Esophagus muscularis mucosa (tissue), 4 donors: ENCODE measurements around the gene ABCB1. TPM values are rescaled to one million over a fixed set of nuclear protein-coding genes. Genes with fewer than 3 reads are reported as not detected.

Source experiments
- DNase-seq: peaks from one replicate; pipeline ENCODE4 v3.0.0-alpha.2; 2017; ENCODE audit errors: extremely low spot score
- H3K27ac ChIP-seq, 4 donors: fragments of 200-600 bp; sonication (generic); replicated peaks in 1 of 4; 1 replicate in 3 of 4; 2 replicates in 1 of 4; pipeline ENCODE4 v1.5.1; 2016 to 2019; ENCODE audit warnings: mild to moderate bottlenecking in 1 of 4
- H3K27me3 ChIP-seq, 4 donors: fragments of 200-600 bp; sonication (generic); one replicate each; pipeline versions ENCODE4 v1.5.1 to v1.6.0; 2016 to 2019
- H3K36me3 ChIP-seq, 4 donors: fragments of 200-600 bp; sonication (generic); one replicate each; pipeline ENCODE4 v1.5.1; 2016 to 2019
- H3K4me1 ChIP-seq, 4 donors: fragments of 200-600 bp; sonication (generic); one replicate each; pipeline ENCODE4 v1.5.1; 2016 to 2019
- H3K4me3 ChIP-seq, 4 donors: fragments of 200-600 bp; sonication (generic); 1 replicate in 2 of 4; 2 replicates in 2 of 4; pipeline ENCODE4 v1.5.1; 2016 to 2019; ENCODE audit warnings: mild to moderate bottlenecking in 4 of 4, moderate library complexity in 1 of 4
- H3K9me3 ChIP-seq, 4 donors: fragments of 200-600 bp; sonication (generic); 1 replicate in 3 of 4; 2 replicates in 1 of 4; pipeline ENCODE4 v1.5.1; 2016 to 2019
- CTCF ChIP-seq, 3 experiments: fragments of 200-600 bp in 2 of 3; fragments of 450-650 bp in 1 of 3; sonication (generic) in 2 of 3; IDR thresholded peaks; one replicate each; pipeline ENCODE4 v1.5.1; 2017 to 2019; ENCODE audit warnings: antibody characterized with exemption in 3 of 3, mild to moderate bottlenecking in 2 of 3, moderate library complexity in 1 of 3
- EP300 ChIP-seq: sonication (generic); formaldehyde crosslinking; IDR thresholded peaks from one replicate; pipeline ENCODE4 v1.6.1; 2017; ENCODE audit warnings: antibody characterized with exemption
- POLR2A ChIP-seq: fragments of 450-650 bp; IDR thresholded peaks from one replicate; pipeline ENCODE4 v1.6.1; 2017; ENCODE audit warnings: antibody characterized with exemption, moderate library complexity, mild to moderate bottlenecking, low read depth
- POLR2AphosphoS5 ChIP-seq, 2 donors: sonication (generic); formaldehyde crosslinking; IDR thresholded peaks; one replicate each; pipeline ENCODE4 v1.6.1; 2017; ENCODE audit warnings: antibody characterized with exemption in 2 of 2
- WGBS: methylation state at CpG from one replicate; pipeline ENCODE4 v1.1.5; 2018; 5-methylcytosine and 5-hydroxymethylcytosine counted together
- intact Hi-C: fragments of 100-400 bp; cut with DNase I; formaldehyde crosslinking; loops from one replicate; pipeline ENCODE4 v1.15.1; 2023
- total RNA-seq, 4 donors: library from RNA; depleted of rRNA; stranded (reverse); fragments of >200 nt; gene quantifications; one replicate each; pipeline versions ENCODE4 v1.1.0 to v1.2.1, GENCODE V29; 2016

ABCB1 gene
- total RNA-seq, 4 donors from 2014 or later = 4.2 to 11.1 (median 6.0) TPM

GRCh38 chr7:87498893-87499292 lies 101.8 kb downstream of the ABCB1 start:
- 69% methylated on average over 1 of the region's 1 CpG for WGBS
- no peaks in the 10 kb centered on the region for H3K27me3 ChIP-seq

GRCh38 chr7:87497482-87497881 lies 103.2 kb downstream of the ABCB1 start:
- no peak for DNase-seq
- WGBS = 85% methylated on average over 3 of the region's 3 CpGs
- Histone ChIP-seq H3K4me1 (no peaks in the 10 kb centered on the region), H3K27me3 (no peaks in the 10 kb centered on the region), H3K4me3 (no peak overlapping the region), H3K9me3 (no peaks in the 10 kb centered on the region), H3K27ac (no peak overlapping the region), H3K36me3 (no peaks in the 10 kb centered on the region)
- TF ChIP-seq POLR2A = no peak
- TF ChIP-seq CTCF (IDR thresholded peaks at IDR 0.05) = no peak
- TF ChIP-seq EP300 = no peak
- TF ChIP-seq POLR2AphosphoS5 (IDR thresholded peaks at IDR 0.05) = no peak
- intact Hi-C loops = no loop called here

More at GRCh38 chr7:87498893-87499292, 101.8 kb downstream of the ABCB1 start:
- H3K4me3 ChIP-seq = no peak overlapping the region
- no peaks in the 10 kb centered on the region for H3K9me3 ChIP-seq
- intact Hi-C loops = no loop called here
- no peak for DNase-seq
- H3K27ac ChIP-seq = no peak overlapping the region
- TF ChIP-seq EP300 (no peak), CTCF (IDR thresholded peaks at IDR 0.05) (no peak), POLR2A (no peak), POLR2AphosphoS5 (IDR thresholded peaks at IDR 0.05) (no peak)
- H3K36me3 ChIP-seq = no peaks in the 10 kb centered on the region
- H3K4me1 ChIP-seq = no peaks in the 10 kb centered on the region

DNA sequence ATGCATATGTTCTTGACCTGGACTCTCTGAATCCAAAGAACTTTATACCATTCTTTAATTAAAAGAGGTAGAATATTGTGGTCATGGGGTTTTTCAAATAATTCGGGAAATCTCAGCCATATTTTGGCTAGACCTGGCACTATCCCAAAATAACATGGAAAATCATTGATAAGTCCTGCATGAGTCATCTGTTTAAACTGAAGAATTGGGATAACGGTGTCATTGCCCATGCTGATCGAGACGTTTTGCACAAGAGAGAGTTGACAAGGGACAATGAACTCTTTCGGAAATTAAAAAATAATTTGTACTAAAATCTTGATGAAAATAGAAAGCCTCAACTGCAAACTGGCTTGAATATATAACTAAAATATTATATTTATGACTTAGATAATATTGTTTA lies 105.3 kb downstream of the ABCB1 start:
- H3K4me3 ChIP-seq = no peak overlapping the region

GRCh38 chr7:87494454-87494853 lies 106.2 kb downstream of the ABCB1 start:
- intact Hi-C loops = no loop called here
- no peaks in the 10 kb centered on the region for H3K36me3 ChIP-seq
- no peak overlapping the region for H3K4me3 ChIP-seq
- no peaks in the 10 kb centered on the region for H3K27me3 ChIP-seq
- H3K27ac ChIP-seq = no peak overlapping the region
- H3K9me3 ChIP-seq = no peaks in the 10 kb centered on the region
- TF ChIP-seq CTCF (IDR thresholded peaks at IDR 0.05) = no peak
- TF ChIP-seq POLR2A = no peak
- no peak for TF ChIP-seq POLR2AphosphoS5 (IDR thresholded peaks at IDR 0.05)
- TF ChIP-seq EP300 = no peak
- DNase-seq = no peak
- WGBS = 89% methylated on average over 1 of the region's 1 CpG
- H3K4me1 ChIP-seq = no peaks in the 10 kb centered on the region

More for the DNA sequence above, 105.3 kb downstream of the ABCB1 start:
- 92% methylated on average over 5 of the region's 5 CpGs for WGBS
- Histone ChIP-seq H3K27ac (no peak overlapping the region), H3K9me3 (no peaks in the 10 kb centered on the region), H3K36me3 (no peaks in the 10 kb centered on the region), H3K4me1 (no peaks in the 10 kb centered on the region), H3K27me3 (no peaks in the 10 kb centered on the region)
- intact Hi-C loops = no loop called here
- TF ChIP-seq POLR2A = no peak
- no peak for TF ChIP-seq POLR2AphosphoS5 (IDR thresholded peaks at IDR 0.05)
- TF ChIP-seq CTCF (IDR thresholded peaks at IDR 0.05) = no peak
- TF ChIP-seq EP300 = no peak
- no peak for DNase-seq

DNA sequence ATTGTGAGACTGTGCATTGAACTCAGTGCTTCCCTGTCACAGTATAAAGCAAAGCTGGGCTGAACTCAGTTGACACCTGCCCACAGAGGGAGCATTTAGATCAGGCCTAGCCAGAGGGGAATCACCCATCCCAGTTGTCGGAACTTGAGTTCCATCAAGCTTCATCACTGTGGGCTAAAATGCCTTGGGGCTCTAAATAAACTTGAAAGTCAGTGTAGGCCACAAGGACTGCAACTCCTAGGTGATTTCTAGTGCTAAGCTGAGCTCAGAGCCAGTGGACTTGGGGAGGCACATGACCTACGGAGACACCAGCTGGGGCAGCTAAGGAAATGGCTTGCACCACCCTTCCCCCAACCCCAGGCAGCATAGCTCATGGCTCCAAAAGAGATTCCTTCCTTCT lies 117.6 kb downstream of the ABCB1 start:
- 96% methylated on average over 2 of the region's 2 CpGs for WGBS
- intact Hi-C loops = no loop called here
- DNase-seq = no peak
- Histone ChIP-seq H3K4me1 (no peaks in the 10 kb centered on the region), H3K36me3 (no peaks in the 10 kb centered on the region), H3K9me3 (no peaks in the 10 kb centered on the region), H3K4me3 (no peak overlapping the region), H3K27ac (no peak overlapping the region), H3K27me3 (peaks cover 0 to 5% (median 0%) of the 10 kb centered on the region in 4 donors)
- no peak for TF ChIP-seq EP300
- TF ChIP-seq POLR2A = no peak
- no peak for TF ChIP-seq POLR2AphosphoS5 (IDR thresholded peaks at IDR 0.05)
- TF ChIP-seq CTCF (IDR thresholded peaks at IDR 0.05) = no peak
